Measurements from ENCODE around the gene TMEM72.
A peak's percentile ranks its signal among the peaks of the same experiment; 100 is the strongest.

Gene TMEM72

GRCh38 chr10:44959247-44960087 lies 48.3 kb downstream of the TMEM72 start, which contains the start of gene RASSF4:
TSS of gene RASSF4 (plus strand) at chr10:44959802. CDS start at chr10:44970203, 10,401 bp downstream.
- DNase-seq (ENCODE audit: low read depth), result peak; percentile 93
- no peaks in the 10 kb centered on the region for H3K9me3 ChIP-seq (ENCODE audit: control insufficient read depth, low read length)
- H3K36me3 ChIP-seq (ENCODE audit: control insufficient read depth, insufficient read depth, low read length, severe bottlenecking), result no peaks in the 10 kb centered on the region
- no peaks in the 10 kb centered on the region for H3K27me3 ChIP-seq (replicated peaks; ENCODE audit: control insufficient read depth, insufficient read depth, low read length)
- H3K9ac ChIP-seq (ENCODE audit: low read length), result peak within 1 kb of the TSS; percentile 90
- peak within 1 kb of the TSS; percentile 88 for H3K4me3 ChIP-seq (ENCODE audit: low read length)
- H3K4me1 ChIP-seq (ENCODE audit: control insufficient read depth, insufficient read depth, low read length), result peaks cover 82% of the 10 kb centered on the region

- Histone ChIP-seq H3K9me3 (ENCODE audit: control insufficient read depth, low read length) (no peaks in the 10 kb centered on the region), H3K4me1 (ENCODE audit: control insufficient read depth, insufficient read depth, low read length) (peaks cover 88% of the 10 kb centered on the region), H3K9ac (ENCODE audit: low read length) (peak overlapping the region; percentile 85), H3K27me3 (replicated peaks; ENCODE audit: control insufficient read depth, insufficient read depth, low read length) (no peaks in the 10 kb centered on the region), H3K36me3 (ENCODE audit: control insufficient read depth, insufficient read depth, low read length, severe bottlenecking) (no peaks in the 10 kb centered on the region), H3K4me3 (ENCODE audit: low read length) (peak overlapping the region; percentile 88)
- DNase-seq (ENCODE audit: low read depth), result no peak
Measured at GRCh38 chr10:44960088-44960460, 48.9 kb downstream of the TMEM72 start.

- H3K9me3 ChIP-seq (ENCODE audit: control insufficient read depth, low read length), result no peaks in the 10 kb centered on the region
- H3K9ac ChIP-seq (ENCODE audit: low read length), result peak overlapping the region; percentile 85
- H3K4me3 ChIP-seq (ENCODE audit: low read length), result peak overlapping the region; percentile 88
- H3K4me1 ChIP-seq (ENCODE audit: control insufficient read depth, insufficient read depth, low read length), result peaks cover 85% of the 10 kb centered on the region
- no peaks in the 10 kb centered on the region for H3K36me3 ChIP-seq (ENCODE audit: control insufficient read depth, insufficient read depth, low read length, severe bottlenecking)
- H3K27me3 ChIP-seq (replicated peaks; ENCODE audit: control insufficient read depth, insufficient read depth, low read length), result no peaks in the 10 kb centered on the region
- DNase-seq (ENCODE audit: low read depth), result no peak
Measured at GRCh38 chr10:44960482-44961229, 49.5 kb downstream of the TMEM72 start.

GRCh38 chr10:44961230-44961571 lies 50.1 kb downstream of the TMEM72 start:
- H3K9me3 ChIP-seq (ENCODE audit: control insufficient read depth, low read length), result no peaks in the 10 kb centered on the region
- H3K4me1 ChIP-seq (ENCODE audit: control insufficient read depth, insufficient read depth, low read length), result peaks cover 85% of the 10 kb centered on the region
- DNase-seq (ENCODE audit: low read depth), result no peak
- peak overlapping the region; percentile 85 for H3K9ac ChIP-seq (ENCODE audit: low read length)
- no peaks in the 10 kb centered on the region for H3K36me3 ChIP-seq (ENCODE audit: control insufficient read depth, insufficient read depth, low read length, severe bottlenecking)
- no peaks in the 10 kb centered on the region for H3K27me3 ChIP-seq (replicated peaks; ENCODE audit: control insufficient read depth, insufficient read depth, low read length)
- H3K4me3 ChIP-seq (ENCODE audit: low read length), result peak overlapping the region; percentile 88

GRCh38 chr10:44961931-44962750 lies 51.0 kb downstream of the TMEM72 start:
- Histone ChIP-seq H3K4me3 (ENCODE audit: low read length) (peak overlapping the region; percentile 88), H3K9ac (ENCODE audit: low read length) (peak overlapping the region; percentile 85), H3K9me3 (ENCODE audit: control insufficient read depth, low read length) (no peaks in the 10 kb centered on the region), H3K36me3 (ENCODE audit: control insufficient read depth, insufficient read depth, low read length, severe bottlenecking) (no peaks in the 10 kb centered on the region), H3K4me1 (ENCODE audit: control insufficient read depth, insufficient read depth, low read length) (peaks cover 85% of the 10 kb centered on the region), H3K27me3 (replicated peaks; ENCODE audit: control insufficient read depth, insufficient read depth, low read length) (no peaks in the 10 kb centered on the region)
- DNase-seq (ENCODE audit: low read depth), result no peak

GRCh38 chr10:44962870-44963738 lies 52.0 kb downstream of the TMEM72 start:
- DNase-seq (ENCODE audit: low read depth), result no peak
- peak overlapping the region; percentile 88 for H3K4me3 ChIP-seq (ENCODE audit: low read length)
- peak overlapping the region; percentile 67 for H3K9ac ChIP-seq (ENCODE audit: low read length)
- peaks cover 85% of the 10 kb centered on the region for H3K4me1 ChIP-seq (ENCODE audit: control insufficient read depth, insufficient read depth, low read length)
- no peaks in the 10 kb centered on the region for H3K27me3 ChIP-seq (replicated peaks; ENCODE audit: control insufficient read depth, insufficient read depth, low read length)
- no peaks in the 10 kb centered on the region for H3K36me3 ChIP-seq (ENCODE audit: control insufficient read depth, insufficient read depth, low read length, severe bottlenecking)
- no peaks in the 10 kb centered on the region for H3K9me3 ChIP-seq (ENCODE audit: control insufficient read depth, low read length)

GRCh38 chr10:44963772-44964633 lies 52.9 kb downstream of the TMEM72 start:
- Histone ChIP-seq H3K27me3 (replicated peaks; ENCODE audit: control insufficient read depth, insufficient read depth, low read length) (no peaks in the 10 kb centered on the region), H3K9ac (ENCODE audit: low read length) (peak overlapping the region; percentile 67), H3K36me3 (ENCODE audit: control insufficient read depth, insufficient read depth, low read length, severe bottlenecking) (no peaks in the 10 kb centered on the region), H3K9me3 (ENCODE audit: control insufficient read depth, low read length) (no peaks in the 10 kb centered on the region), H3K4me3 (ENCODE audit: low read length) (peak overlapping the region; percentile 49), H3K4me1 (ENCODE audit: control insufficient read depth, insufficient read depth, low read length) (peaks cover 86% of the 10 kb centered on the region)
- DNase-seq (ENCODE audit: low read depth), result peak; percentile 22

GRCh38 chr10:44965104-44965503 lies 54.0 kb downstream of the TMEM72 start:
- DNase-seq (ENCODE audit: low read depth), result no peak
- peaks cover 88% of the 10 kb centered on the region for H3K4me1 ChIP-seq (ENCODE audit: control insufficient read depth, insufficient read depth, low read length)
- no peaks in the 10 kb centered on the region for H3K9me3 ChIP-seq (ENCODE audit: control insufficient read depth, low read length)

GRCh38 chr10:44965651-44966097 lies 54.5 kb downstream of the TMEM72 start:
- no peak overlapping the region for H3K9ac ChIP-seq (ENCODE audit: low read length)
- H3K4me3 ChIP-seq (ENCODE audit: low read length), result no peak overlapping the region
- DNase-seq (ENCODE audit: low read depth), result no peak
- no peaks in the 10 kb centered on the region for H3K27me3 ChIP-seq (replicated peaks; ENCODE audit: control insufficient read depth, insufficient read depth, low read length)
- H3K9me3 ChIP-seq (ENCODE audit: control insufficient read depth, low read length), result no peaks in the 10 kb centered on the region
- H3K4me1 ChIP-seq (ENCODE audit: control insufficient read depth, insufficient read depth, low read length), result peaks cover 82% of the 10 kb centered on the region
- H3K36me3 ChIP-seq (ENCODE audit: control insufficient read depth, insufficient read depth, low read length, severe bottlenecking), result peaks cover 13% of the 10 kb centered on the region

More at GRCh38 chr10:44965104-44965503, 54.0 kb downstream of the TMEM72 start:
- Histone ChIP-seq H3K9ac (ENCODE audit: low read length) (peak overlapping the region; percentile 67), H3K27me3 (replicated peaks; ENCODE audit: control insufficient read depth, insufficient read depth, low read length) (no peaks in the 10 kb centered on the region), H3K4me3 (ENCODE audit: low read length) (no peak overlapping the region), H3K36me3 (ENCODE audit: control insufficient read depth, insufficient read depth, low read length, severe bottlenecking) (peaks cover 7% of the 10 kb centered on the region)

All from adipocyte (in vitro differentiated cells).